DMS114 treated with DMSO at 0.1 percent for 48 hours (cell line): ENCODE results near the gene ATG10.
"Not testable (repeated sequence)": the region's sequence is repeated elsewhere in the genome, so short reads cannot be mapped to it uniquely, and the experiment has no call there.

Experiments used
- DNase-seq: peaks from one replicate; lab custom pipeline; 2025; ENCODE audit not compliant: unreplicated experiment; lab: John Stamatoyannopoulos, UW

Gene ATG10

DNA sequence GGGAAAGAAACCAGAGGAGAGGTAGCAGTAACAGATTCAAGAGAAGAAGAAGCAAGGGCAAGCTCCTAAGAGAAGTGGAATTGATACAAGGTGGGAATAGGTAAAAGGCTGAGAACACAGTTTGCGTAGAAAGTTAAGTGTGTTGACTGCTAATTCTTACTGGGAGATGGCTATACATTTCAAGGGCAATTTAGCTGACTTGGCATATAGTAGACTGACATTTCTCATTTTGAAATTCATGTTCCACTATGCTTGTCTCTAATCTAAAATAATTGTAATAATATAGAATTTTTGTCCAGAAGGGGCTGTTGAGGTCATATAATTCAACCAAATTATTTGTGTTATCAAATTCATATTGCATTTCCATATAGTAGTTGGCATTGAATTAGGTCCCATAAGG is 144.0 kb downstream of the ATG10 start:
- no peak for DNase-seq

DNA sequence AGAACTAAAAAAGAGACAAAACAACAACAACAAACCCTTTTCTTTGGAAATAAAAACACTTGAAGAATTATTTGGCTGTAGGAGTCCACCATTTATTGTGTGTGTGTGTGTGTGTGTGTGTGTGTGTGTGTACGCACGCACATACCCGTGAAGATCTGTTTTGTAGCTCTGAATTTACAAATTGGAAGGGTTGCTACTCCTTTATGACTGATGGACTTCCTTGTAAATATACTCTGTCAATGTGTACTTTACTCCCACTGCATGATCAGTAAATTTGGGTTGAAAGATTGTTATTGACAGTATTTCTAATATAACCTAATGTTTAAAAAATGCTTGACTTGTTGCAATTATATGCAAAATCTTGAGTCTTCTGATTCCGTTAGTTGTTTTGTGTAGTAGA is 148.1 kb downstream of the ATG10 start:
- DNase-seq = no peak

DNA sequence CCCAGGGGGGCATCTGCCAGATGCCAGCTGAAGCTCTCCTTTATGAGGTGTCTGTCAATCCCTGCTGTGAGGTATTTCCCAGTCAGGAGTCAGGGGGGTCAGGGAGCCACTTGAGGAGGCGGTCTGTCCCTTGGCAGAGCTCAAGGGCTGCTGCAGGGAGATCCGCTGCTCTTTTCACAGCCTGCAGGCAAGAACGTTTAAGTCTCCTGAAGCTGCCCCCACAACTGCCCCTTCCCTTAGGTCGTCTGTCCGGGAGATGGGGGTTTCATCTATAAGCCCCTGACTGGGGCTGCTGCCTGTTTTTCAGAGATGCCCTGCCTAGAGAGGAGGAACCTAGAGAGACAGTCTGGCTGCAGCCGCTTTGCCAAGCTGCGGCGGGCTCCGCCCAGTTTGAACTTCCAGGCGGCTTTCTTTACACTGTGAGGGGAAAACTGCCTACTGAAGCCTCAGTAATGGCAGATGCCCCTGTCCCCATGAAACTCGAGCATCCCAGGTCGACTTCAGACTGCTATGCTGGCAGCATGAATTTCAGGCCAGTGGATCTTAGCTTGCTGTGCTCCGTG is 158.0 kb downstream of the ATG10 start:
- no peak for DNase-seq

DNA sequence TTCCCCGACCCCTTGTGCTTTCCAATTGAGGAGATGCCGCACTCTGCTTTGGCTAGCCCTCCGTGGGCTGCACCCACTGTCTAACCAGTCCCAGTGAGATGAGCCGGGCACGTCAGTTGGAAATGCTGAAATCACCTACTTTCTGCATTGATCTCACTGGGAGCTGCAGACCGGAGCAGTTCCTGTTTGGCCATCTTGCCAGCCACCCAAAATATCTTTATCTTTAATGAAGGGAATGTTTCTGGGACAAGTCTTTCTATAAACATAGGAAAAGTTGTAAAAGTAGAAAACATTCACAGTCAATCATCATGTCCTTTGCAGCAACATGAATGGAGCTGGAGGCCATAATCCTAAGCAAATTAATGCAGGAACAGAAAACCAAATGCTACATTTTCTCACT is 158.8 kb downstream of the ATG10 start:
- no peak for DNase-seq

GRCh38 chr5:82137205-82137604 is 165.4 kb downstream of the ATG10 start:
- DNase-seq = no peak

- not testable (repeated sequence) for DNase-seq
Observed at GRCh38 chr5:82139837-82140236, 168.0 kb downstream of the ATG10 start.

- no peak for DNase-seq
Observed at GRCh38 chr5:82142217-82142841, 170.5 kb downstream of the ATG10 start.

GRCh38 chr5:82142928-82143577 is 171.2 kb downstream of the ATG10 start:
- no peak for DNase-seq

- no peak for DNase-seq
Observed at GRCh38 chr5:82147860-82148573, 176.2 kb downstream of the ATG10 start.

GRCh38 chr5:82149434-82149833 is 177.6 kb downstream of the ATG10 start:
- DNase-seq = no peak

DNA sequence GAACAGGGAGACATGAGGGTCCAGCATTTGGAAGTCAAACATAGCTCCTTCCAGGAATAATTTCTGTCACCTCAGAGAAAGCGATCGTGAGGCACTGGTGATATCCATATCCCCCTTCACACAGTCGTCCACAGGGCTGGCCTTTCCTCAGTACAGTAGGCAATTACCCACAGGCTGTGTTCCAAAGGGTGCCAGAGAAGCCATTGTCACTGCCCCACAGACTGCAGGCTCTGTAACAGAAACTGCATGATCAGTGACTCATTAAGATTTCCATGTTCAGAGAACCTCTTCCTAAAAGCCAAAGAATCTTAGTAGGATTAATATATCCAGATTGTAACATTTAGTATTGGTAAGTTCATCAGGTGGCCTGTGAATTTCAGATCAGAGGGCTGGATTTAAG is 178.7 kb downstream of the ATG10 start:
- no peak for DNase-seq

DNA sequence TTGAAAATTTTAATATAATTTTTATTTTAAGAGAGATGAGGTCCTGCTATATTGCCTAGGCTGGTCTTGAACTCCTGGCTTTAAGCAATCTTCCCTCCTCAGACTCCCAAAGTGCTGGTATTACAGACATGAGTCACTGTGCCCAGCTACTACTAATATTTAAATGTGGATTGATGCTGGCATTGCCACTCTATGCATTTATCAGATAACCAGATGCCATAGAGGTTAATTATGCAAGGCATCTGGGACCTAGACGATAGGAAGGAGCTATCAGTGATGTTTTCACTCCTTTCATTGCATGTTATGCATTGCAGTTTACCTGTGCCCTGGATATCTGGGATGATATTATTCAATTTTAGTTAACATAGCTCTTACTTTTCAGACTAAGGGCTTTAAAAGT is 179.4 kb downstream of the ATG10 start:
- no peak for DNase-seq

- no peak for DNase-seq
Observed at GRCh38 chr5:82151662-82152061, 179.8 kb downstream of the ATG10 start.

GRCh38 chr5:82152978-82153481 is 181.2 kb downstream of the ATG10 start:
- DNase-seq = no peak

- DNase-seq = no peak
Observed at GRCh38 chr5:82154776-82155175, 183.0 kb downstream of the ATG10 start.

DNA sequence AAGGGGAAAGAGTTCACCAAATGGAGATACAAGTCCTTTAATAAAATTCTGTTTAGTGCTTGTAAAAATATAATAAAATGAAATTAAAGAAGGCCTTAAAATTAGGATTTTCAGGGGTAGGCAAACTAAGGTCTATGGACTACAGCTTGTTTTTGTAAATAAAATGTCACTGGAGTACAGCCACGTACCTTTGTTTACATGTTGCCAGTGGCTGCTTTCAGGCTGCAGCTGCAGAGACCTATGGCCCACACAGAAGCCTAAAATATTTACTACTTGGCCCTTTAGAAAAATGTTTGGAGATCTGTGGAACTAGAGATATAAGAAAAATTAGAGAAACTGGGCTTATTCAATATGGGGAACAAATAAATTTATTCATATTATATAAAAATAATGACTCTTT is 183.5 kb downstream of the ATG10 start:
- no peak for DNase-seq

GRCh38 chr5:82156874-82157273 is 185.1 kb downstream of the ATG10 start:
- DNase-seq = no peak

DNA sequence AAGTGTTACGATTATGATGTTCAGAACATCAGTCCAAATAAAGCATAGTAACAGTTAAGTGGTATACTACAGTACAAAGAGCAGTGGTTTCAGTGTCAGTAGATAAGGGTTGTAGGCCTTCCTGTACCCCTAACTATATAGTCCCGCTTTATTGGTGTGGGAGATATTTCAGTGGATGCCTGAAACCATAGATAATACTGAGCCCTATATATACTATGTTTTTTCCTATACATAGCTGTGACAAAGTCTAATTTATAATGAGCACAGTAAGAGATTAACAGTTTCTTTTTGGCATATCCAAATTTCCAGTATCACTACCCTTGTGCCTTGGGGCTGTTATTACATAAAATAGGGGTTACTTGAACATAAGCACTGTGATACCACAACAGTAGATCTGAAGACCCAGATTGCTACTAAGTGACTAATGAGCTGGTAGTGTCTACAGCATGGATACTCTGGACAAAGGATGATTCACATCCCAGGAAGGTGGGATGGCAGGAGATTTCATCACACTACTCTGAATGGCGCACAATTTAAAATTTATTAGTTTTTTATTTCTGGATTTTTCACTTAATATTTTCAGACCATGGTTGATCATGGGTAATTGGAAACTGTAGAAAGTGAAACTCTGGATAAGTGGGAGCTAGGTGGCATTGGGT is 187.1 kb downstream of the ATG10 start:
- DNase-seq = no peak

DNA sequence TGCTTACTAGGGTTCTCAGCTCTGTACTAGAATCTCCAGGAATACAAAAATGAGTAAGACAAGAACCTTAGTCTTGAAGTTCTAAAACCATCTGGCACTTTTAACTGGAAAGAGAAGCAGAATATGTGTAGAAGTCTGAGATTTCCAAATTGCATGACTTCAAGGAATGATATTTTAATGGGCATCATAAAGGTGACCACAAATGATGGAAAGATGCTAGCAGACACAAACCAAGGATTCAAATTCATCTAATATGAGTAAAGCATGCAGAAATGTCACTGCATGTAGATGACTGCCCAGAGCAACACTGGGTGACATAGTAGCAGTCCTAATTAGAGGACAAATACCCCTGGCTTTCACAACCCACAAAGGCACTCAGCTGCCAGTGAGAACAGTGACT is 189.1 kb downstream of the ATG10 start:
- DNase-seq = no peak

DNA sequence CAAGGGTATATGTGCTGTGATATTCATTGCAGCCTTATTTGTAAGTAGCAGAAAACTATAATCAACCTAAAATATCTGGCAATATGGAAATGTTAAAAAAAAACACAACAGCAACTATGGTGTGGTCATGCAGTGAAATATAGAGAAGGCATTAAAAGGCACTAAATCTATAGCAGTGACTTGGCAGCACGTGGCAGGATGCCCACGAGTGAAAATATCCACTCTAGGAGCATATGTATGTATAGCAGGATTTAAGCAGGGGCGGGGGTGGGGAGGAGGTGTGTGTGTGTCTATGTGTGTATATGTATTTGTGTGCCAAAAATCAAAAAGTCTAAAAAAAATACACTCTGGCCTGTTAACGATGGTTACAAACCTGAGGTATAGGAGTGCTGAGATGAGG is 190.8 kb downstream of the ATG10 start:
- no peak for DNase-seq

- DNase-seq = no peak
Observed at GRCh38 chr5:82163452-82164175, 191.8 kb downstream of the ATG10 start.
